DLD1 (cell line): ENCODE data around the gene NID2.

ENCODE experiments used
- in situ Hi-C: cut with HindIII; loops from 2 replicates; pipeline ENCODE4 v1.10.0; 2017; ENCODE audit warnings: low sequenced_read_pairs

The NID2 gene

DNA sequence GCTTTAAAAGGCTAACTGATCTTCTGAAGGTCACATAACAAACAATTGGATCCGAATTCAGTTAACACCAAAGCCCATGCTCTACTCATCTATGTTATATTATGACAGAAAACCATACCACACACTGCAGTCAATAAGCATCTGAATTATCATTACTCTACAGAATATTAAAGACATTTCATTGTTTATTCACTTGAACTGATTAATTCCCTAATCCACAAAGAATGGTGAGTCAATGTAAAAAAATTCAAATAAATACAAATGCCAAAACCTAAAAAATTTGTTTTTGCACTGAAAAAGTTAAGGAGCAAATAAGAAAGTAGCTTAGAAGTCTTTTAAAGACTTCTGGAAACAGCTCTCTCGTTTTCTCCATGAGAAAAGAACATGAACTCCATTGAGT lies 13.7 kb downstream of the NID2 start:
- in situ Hi-C loops, result no loop called here

DNA sequence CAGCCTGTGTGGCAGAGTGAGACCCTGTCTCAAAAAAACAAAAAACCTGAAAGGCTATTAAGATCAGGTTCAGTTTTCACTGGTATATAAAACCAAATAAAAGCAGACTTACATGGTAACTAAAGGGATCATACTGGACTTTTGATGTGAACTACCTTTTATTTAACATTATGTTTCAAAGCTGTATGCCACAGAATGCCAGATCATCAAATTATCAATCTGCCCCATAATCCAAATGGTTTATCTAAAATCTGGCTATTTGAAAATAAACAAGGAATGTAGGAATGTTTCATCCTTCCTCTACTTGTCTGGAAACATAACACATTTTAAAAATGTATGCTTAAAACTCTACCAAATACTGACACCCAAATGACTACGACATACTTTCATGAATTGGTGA lies 14.2 kb downstream of the NID2 start:
- in situ Hi-C loops, result no loop called here

DNA sequence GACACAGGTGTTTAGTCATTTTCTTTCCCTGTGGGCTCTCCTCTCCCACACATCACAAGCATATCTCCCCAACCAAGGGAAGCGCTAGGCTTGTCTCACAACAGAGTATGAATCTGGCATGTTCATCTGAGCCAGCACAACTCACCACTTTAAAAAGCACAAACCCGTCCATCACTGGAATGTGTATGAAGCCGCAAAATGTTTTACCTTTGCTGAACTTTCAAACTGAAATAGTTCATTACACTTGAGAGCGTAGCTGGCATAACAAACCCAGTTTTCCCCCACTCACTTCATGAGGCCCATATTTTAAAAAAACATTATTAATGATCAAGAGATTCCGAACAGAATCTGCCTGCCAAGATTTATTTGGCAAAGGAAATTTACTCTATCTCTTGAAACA lies 15.8 kb downstream of the NID2 start:
- in situ Hi-C loops, result no loop called here

DNA sequence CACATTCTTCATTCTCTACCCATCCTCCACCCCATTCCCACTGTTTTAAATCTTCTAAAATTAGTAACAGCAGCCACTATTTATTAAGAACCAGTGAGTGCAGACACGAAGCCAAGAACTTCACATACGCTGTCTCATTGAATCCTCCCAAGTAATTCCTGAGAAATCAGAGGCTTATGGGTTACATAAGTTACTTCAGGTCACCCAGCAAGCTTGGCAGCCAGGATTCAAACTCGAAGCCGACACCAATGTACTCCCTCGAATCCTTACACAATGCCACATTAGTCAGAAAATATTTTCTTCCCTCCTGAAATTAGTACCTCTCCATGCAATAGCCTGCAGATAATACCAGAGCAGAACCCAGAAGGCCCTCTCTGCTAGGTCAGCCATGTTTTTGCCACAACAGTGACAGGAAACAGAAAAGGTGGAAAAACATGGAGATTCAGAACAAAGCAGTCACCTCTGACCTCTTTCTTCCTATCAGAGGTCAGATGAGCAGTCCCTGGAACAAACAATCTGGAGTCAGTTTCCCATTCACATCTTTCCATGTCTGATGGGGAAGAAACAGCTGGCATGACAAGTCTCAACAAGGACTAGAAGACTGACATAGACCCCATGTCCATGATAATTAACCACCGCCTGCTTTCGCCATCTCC lies 16.4 kb downstream of the NID2 start:
- in situ Hi-C loops, result no loop called here

DNA sequence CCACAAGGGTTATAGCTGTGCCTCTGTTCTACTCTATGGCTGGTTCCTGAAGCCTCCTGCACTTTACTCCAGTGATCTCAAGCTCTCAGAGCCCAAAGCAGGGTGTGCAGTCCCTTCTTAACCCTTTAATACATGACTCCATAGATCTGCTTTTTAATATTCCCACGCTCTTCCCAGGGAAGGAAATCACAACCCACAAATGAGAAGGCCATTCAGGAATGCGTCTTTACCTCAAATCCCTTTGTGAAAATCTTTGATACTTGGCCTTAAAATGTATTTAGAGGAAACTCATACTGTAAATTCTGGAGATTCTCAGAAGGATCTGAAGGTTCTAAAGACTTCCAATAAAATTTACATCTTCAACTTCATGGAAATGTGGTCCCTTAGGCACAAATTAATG lies 17.0 kb downstream of the NID2 start:
- in situ Hi-C loops, result no loop called here

DNA sequence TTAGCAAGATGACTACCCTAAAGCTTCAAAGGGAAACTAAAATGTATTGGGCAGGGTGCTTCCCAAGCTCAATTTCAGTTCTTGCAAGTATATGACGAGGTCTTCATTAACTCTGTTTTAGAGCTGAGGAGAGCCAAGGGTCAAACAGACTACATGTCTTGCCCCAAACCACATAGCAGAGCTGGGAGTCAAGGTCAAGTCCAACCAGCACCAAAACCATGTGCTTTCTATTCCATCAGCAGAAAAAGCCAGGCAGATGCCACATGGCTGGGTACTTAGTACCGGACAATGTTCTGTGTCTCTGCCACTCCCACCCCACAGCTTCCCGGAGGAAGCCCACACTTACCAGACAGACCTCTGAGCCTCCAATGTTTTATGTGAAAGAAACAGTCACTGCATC lies 17.6 kb downstream of the NID2 start:
- in situ Hi-C loops, result no loop called here

DNA sequence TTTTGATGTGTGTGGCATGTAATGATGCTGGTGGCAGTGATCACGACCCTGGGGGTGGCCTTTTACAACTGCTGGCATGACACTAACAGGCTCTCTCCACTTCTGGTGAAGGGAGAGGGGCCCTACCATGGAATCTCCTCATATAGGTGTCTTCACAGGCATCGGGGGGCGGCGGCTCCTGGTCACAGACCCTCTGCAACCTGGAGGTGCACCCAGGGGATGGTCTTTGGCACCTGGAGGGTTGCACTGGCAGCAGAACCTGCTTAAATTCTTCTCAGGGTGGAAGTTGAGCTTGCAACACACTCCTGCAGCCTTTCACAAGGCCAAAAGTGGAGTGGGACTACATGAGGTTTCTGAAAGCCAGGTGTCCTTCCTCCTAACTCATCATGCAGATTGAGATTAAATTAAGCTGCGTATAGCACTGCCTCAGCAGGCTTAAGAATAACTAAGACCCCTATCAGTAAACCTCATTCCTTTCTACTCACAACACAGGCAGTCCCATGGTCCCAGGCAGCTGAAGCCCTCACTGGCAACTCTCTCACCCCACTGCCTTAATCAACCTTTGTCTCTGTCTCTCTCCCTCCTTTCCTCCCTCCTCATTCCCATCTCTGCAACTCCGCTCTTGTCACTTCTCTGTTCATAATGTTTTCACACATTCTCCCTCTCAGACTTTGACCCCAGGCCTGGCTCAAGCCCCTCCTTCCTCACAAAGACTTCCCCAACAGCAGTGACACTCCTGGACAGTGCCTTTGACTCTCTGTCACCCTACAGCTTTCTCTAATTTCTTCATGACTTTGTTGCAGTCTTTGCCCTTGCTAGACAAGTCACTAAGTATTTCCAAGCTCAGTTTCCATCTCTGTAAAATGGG lies 18.9 kb downstream of the NID2 start:
- in situ Hi-C loops, result no loop called here

DNA sequence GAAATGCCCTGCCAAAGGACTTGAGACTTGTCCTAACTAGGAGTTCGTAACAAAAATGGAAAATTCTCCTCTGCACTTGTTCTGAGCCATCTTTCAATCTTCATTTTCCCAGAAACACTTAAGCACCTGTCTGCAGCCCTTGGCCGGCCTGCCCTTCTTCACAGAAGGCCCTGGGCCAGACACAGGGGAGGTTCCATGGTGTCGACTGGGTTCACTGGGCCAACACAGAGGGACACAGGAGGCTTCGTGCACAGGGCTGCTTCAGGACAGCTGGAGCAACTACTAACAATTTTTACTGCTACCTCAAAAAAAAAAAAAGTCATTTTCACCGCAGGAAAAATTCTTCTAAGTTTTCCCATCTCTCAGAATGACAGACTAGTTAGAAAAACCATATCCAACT lies 19.6 kb downstream of the NID2 start:
- in situ Hi-C loops, result no loop called here

DNA sequence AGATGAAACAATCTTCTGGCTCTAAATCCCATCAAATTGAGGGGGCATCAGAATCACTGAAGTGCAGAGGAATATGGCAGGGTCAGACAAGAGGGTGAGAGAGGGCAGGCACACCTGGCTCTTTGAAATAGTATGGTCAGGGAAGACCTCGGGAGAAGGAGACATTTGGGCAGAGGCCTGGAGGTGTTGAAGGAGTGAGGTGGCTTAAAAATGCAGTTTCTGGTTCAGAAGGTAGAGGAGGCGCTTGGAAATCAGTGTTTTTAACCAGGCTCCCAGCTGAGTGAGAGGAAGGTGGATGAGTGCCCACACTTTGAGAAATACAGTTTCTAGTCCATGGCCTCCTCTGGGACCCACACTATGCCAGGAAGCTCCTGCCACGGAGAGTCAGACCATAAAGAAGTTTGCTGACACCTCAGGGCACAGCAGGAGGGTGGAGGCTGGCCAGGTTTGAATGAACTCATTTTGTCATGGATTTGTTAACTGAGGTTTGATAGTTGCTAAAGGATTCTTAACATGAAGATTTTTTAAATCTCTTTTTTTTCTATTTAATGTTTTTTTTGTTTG lies 20.1 kb downstream of the NID2 start:
- in situ Hi-C loops, result no loop called here

DNA sequence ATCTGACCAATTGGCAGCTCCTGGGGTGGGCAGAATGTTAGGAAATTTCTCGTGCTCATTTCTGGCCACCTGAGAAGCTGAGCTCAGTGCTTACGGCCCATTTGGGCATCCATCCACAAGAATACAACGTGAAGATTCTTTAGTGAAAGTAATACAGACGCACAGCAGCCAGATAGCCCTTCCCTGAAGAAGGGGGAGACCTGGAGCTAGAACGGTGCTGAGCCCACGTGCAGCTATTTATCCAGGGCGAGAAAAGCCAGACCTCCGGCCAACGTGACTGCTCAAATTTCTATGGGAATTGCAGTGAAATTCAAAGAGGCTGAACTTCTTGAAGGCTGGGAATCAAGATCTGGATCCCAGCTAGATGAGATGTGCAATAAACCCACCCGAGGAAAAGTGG lies 20.7 kb downstream of the NID2 start:
- in situ Hi-C loops, result no loop called here

DNA sequence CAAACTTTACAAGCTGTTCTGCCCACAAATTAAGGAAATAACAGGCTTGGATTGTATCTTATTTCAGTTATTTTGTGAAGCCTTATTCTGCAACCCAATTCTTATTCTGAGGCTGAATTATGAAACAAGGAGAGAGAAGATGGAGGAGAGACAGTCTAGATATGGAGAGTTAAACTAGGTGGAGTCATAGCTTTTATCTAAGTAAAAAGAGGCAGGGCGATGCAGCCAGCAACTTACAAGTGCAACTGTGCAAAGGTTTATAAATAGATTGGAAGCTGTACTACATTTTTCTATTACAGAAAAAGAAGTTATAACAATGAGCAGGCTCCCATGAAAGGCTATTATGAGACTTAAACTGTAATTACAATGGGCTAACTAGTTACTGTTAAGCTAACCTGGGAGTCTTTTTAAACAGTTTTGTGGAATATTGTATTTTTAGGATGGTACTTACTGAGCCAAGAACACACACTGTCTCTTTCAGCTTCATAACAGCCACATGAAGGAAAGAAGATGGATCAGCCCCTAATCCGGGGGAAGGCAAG lies 22.4 kb downstream of the NID2 start:
- in situ Hi-C loops, result no loop called here

DNA sequence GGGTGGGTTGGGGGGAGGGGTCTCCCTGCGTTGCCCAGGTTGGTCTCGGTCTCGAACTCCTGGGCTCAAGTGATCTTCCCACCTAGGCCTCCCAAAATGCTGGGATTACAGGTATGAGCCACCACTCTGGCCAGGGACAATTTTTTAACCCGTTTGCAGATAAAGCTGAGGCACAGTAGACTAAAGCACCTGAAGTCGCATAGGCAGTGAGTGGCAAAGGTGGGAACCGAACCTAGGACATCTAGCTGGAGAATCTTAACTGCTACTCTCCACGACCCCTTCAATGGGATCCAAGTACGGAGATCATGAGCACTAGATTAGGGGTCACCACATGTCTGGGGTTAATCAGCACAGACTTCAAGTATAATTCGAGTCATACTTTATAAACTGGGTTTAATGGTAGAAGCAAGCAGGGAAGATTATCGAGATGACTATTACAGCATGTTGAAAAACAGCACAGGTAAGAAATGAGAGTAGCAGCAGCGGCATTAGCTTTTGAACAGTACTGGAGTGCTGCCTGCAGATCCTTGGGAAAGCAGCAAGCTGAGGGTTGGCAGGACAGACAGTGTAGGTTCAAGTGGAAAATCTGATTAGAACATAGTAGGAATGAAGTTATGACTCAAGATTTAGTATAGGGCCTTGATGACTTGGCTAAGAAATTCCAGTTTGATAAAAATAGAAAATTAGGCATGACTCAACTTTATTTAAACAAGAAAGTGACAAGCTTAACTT lies 23.9 kb downstream of the NID2 start:
- in situ Hi-C loops, result no loop called here

DNA sequence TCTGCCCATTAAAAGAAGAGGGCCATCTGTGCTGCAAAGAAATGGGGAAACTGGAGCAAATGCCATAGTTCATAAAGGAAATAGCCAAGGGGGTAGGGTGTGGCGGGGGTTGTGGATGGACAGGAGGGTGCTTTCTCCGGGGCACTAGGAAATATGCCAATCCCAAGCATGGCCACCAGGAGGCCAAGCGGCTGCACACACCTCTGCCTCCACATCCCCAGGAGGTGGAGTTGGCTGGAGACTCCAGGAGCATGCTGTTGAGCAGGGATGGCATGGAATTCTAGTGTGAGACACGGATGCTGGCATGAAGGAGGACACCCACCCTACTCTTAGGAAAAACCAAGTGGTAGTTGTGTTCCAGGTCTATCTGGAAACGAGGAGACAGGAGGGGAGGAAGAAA lies 25.2 kb downstream of the NID2 start:
- in situ Hi-C loops, result no loop called here

DNA sequence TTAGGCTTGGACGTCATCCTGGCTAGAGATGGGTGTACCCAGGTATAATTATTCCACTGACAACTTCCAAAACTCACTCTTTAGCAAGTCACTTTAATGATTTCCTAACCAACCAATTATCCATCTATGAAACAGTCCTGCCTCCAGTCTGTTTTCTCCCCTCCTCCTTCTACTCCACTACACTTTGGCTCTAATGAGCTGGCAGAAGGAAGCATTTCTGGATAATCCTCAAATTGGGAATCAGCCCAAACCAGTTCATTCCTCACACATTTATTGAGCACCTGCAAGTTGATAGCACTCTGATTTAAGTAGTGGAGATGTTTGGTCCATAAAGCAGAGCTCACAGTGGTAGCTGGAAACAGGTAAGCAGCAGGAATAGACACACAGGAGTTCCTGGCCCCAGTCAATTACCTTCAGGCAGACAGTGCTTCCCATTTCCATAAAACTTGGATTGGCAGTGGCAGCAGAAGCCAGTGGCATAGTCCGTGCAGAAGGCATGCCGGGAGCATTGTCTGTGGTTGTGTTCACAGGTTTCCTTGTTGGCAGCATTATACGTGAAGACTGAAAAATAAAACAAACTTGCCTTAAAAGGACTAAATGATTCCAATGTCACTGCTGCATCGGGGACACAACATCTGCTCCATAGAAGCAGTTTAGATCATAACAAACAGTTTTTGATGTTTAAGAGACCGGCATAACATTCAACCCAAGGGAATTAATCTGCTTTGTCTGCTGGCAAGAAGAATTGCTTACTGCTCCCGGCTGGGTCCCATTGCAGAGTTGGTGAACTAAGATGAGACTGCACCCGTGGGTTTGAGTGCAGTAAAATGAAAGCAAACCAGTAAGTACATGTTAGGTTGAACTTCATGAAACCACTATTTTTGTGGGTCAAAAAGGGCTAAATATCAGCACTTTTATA lies 26.2 kb downstream of the NID2 start:
- in situ Hi-C loops, result no loop called here

DNA sequence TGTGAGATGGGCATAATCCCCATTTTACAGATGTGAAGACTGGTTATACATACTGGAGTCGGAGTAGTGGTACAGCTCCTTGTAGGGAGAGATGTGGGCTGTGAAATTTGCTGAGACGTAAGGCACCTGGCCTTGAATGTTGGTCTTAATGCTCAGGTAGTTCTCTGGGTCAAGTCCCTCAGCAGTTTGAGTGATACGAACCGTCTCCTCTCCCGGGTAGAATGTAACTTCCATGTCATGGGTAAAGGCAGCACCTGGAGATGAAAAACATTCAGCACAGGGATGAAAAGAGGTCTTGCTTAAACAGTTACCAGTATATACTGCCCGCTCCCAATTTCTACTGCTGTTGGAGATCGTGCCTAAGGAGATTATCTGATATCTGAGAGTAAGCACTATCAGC lies 28.3 kb downstream of the NID2 start:
- in situ Hi-C loops, result no loop called here

DNA sequence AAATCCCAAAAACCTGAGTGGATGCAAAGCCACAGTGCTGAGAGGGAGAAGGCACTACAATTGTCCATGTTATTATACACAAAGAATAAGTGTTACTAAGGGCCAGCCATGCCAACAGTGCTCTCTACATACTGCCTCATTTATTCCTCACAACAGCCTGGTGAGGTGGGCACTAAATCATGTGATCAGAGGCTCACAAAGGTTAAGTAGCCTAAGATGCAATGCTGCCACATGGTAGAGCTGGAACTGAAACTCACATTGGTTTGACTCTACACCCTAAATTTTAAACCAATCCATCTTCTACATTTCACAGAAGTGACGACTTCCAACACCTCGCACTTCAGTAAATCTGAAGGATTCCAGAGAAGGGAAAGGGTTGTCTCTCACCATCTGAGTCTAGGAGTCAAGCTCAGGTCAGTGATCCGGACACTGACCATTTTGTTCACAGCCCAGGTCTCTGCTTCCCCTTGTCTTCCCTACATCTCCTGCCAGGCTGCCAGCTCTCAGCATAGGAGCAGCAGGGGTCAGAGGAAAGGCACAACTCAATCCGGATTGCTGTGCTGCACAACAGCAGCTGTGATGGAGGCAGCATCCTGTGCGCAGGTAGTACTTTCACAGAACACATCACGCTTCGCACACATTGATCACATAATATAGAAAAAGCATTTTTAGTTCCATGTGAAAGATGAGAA lies 29.6 kb downstream of the NID2 start:
- in situ Hi-C loops, result no loop called here

DNA sequence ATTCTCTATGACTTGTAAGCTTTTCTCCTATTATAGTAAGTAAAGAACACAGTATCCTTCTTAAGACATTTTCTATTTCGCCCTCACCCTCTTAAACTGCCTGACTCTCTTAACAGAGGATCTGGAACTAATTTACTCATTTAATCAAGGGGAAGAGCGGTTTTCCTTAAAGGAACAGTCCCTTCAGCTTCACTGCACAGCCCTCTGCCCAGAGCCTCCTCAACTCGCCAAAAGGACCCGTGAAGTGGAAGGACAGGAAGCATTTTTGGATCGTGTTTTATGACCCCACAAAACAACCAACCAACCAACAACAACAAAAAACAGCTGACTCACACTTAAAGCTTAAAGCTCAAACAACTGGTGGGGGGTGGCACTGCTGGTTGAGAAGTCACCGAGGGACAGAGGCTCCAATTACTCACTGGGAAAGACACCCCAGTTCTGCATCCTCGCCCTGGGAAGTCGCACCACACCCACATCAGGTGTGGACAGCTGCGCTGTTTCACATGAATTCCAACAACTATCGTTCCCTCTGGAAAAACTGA lies 35.7 kb downstream of the NID2 start:
- in situ Hi-C loops, result no loop called here

DNA sequence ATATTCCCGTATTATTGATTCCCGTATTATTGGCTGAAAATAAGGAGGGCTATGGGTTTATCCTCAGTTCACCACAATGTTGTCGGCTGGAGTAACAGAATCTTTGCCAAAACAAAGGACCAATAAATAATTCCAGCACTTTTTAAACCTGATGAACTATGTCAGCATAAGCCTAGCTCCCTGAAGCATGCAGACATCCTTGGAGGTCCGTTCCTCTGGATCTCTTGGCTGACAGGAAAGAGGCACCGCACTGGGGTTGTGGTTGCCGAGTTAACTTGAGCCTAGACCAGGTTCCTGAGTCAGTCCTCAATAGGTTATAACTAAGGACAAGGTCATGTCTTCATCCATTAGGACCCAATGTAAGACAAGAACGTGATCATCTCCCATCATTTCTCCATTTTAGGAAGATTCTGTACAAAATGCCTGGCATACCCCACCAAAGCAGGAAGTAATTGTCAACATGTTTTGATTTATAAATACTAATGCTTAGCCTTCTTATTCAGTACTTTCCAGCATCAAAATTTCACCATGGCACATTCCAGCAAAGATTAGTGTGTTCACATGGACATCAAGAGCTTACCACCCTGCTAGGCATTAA lies 36.6 kb downstream of the NID2 start:
- in situ Hi-C loops, result no loop called here

DNA sequence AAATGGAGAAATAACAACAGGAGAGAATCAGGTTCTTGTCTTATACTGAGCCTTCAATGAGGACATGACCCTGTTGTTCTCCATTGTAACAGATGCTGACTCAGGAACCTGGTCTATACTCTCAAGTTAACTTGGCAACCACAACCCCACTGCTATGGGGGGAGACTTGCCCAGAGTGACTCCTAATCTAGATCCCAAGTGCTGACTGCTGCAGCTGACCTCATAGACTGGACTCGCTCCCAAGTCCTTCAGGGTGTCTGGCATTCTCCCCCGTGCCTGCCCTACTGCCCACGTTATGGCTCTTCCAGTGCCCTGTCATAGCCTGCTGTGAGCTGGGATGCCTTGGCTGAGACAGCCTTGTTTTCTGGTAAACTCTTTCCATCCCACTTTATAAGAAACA lies 37.1 kb downstream of the NID2 start:
- in situ Hi-C loops, result no loop called here
